NCI-H1417 treated with DMSO at 0.1 percent for 48 hours (cell line): ENCODE measurements around the gene KANSL3.
"Not testable (repeated sequence)": the region's sequence is repeated elsewhere in the genome, so short reads cannot be mapped to it uniquely, and the experiment has no call there.

Experiments
- DNase-seq: peaks from one replicate; lab custom pipeline; 2025; lab: John Stamatoyannopoulos, UW

The KANSL3 gene

GRCh38 chr2:96638144-96639121 lies at the start of gene KANSL3:
TSS of gene KANSL3 (minus strand) at chr2:96638312. CDS start at chr2:96637135, 1,177 bp downstream.
- DNase-seq, result peak; percentile 56

- DNase-seq, result no peak
Observed at GRCh38 chr2:96687266-96687665, 49.2 kb upstream of the KANSL3 start.

- peak; percentile 29 for DNase-seq
Observed at GRCh38 chr2:96685577-96686459, 47.7 kb upstream of the KANSL3 start.

- DNase-seq, result no peak
Observed at GRCh38 chr2:96684883-96685576, 46.9 kb upstream of the KANSL3 start.

GRCh38 chr2:96683972-96684820 lies 46.1 kb upstream of the KANSL3 start:
- DNase-seq, result no peak

GRCh38 chr2:96683307-96683706 lies 45.2 kb upstream of the KANSL3 start:
- no peak for DNase-seq

- DNase-seq, result no peak
Observed at GRCh38 chr2:96681540-96681939, 43.4 kb upstream of the KANSL3 start.

GRCh38 chr2:96680561-96681141 lies 42.5 kb upstream of the KANSL3 start:
- no peak for DNase-seq

- DNase-seq, result no peak
Observed at GRCh38 chr2:96679848-96680247, 41.7 kb upstream of the KANSL3 start.

GRCh38 chr2:96669539-96670215 lies 31.6 kb upstream of the KANSL3 start:
- no peak for DNase-seq

GRCh38 chr2:96668771-96669170 lies 30.7 kb upstream of the KANSL3 start:
- DNase-seq, result no peak

- DNase-seq, result not testable (repeated sequence)
Observed at GRCh38 chr2:96665717-96666116, 27.6 kb upstream of the KANSL3 start.

- no peak for DNase-seq
Observed at GRCh38 chr2:96665083-96665569, 27.0 kb upstream of the KANSL3 start.

- DNase-seq, result no peak
Observed at GRCh38 chr2:96664366-96664925, 26.3 kb upstream of the KANSL3 start.

GRCh38 chr2:96663829-96664228 lies 25.7 kb upstream of the KANSL3 start:
- DNase-seq, result no peak

GRCh38 chr2:96663177-96663576 lies 25.1 kb upstream of the KANSL3 start:
- no peak for DNase-seq

- DNase-seq, result no peak
Observed at GRCh38 chr2:96662360-96662759, 24.2 kb upstream of the KANSL3 start.

- no peak for DNase-seq
Observed at GRCh38 chr2:96661324-96661723, 23.2 kb upstream of the KANSL3 start.

- no peak for DNase-seq
Observed at GRCh38 chr2:96656540-96656939, 18.4 kb upstream of the KANSL3 start.

GRCh38 chr2:96655526-96655925 lies 17.4 kb upstream of the KANSL3 start:
- no peak for DNase-seq
